ENCODE data around the gene CEACAM21.

CEACAM21 gene

DNA sequence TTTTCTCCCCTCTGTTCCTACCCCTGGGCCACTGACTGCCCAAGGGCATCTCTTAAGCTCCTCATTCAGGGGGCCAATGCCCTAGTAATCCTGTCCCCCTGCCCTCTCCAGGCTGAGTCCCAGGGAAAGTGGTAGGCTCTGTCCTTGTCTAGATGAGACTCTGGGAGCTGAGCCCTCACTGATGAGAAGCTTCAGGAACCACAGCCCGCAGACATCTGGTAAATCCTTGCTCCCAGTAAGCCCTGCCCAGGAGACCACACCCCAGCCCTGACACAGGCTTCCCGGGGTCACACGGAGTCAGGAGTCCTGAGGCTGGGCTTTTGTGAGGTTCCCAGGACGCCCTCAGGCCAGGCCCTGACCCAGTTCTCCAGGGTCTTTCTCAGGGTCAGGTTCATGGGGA, 49.0 kb downstream of the CEACAM21 start:
- no peak for DNase-seq (ENCODE audit: low spot score)
- Mint-ChIP-seq H3K9me3 (peaks cover under 1% of the 10 kb centered on the region), H3K27ac (no peak overlapping the region), H3K27me3 (ENCODE audit: low read depth) (peaks cover 8% of the 10 kb centered on the region), H3K4me1 (ENCODE audit: low read depth) (no peaks in the 10 kb centered on the region), H3K4me3 (no peak overlapping the region), H3K36me3 (ENCODE audit: low read depth) (no peaks in the 10 kb centered on the region)

DNA sequence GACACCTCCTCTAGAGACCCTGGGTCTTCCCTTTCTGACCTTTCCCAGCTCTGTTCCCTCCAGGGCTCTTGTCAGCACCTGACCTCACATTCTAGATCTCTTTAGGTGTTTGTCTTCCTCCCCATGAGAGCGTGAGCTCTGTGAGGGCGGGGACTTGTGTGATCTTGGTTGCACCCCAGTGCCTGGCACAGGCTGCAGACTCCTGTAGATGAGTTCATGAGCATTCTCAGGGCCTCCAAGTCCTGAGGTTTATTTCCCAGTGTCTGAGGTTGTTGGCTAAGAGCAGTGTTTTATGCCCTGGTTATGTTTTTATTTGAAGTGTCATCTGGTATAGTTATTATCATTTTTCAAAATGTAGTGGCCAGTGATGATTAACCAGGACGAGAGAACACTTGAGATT, 50.3 kb downstream of the CEACAM21 start:
- peaks cover 11% of the 10 kb centered on the region for H3K9me3 Mint-ChIP-seq
- no peak for DNase-seq (ENCODE audit: low spot score)
- H3K27me3 Mint-ChIP-seq (ENCODE audit: low read depth) = peaks cover 8% of the 10 kb centered on the region
- H3K27ac Mint-ChIP-seq = no peak overlapping the region
- no peaks in the 10 kb centered on the region for H3K36me3 Mint-ChIP-seq (ENCODE audit: low read depth)
- no peak overlapping the region for H3K4me3 Mint-ChIP-seq
- H3K4me1 Mint-ChIP-seq (ENCODE audit: low read depth) = no peaks in the 10 kb centered on the region

GRCh38 chr19:41626877-41627276, 50.9 kb downstream of the CEACAM21 start, which contains the start of gene CEACAM4:
Gene CEACAM4 (minus strand): TSS chr19:41627074. CDS start chr19:41626963, 111 bp downstream.
- no peaks in the 10 kb centered on the region for H3K36me3 Mint-ChIP-seq (ENCODE audit: low read depth)
- H3K27ac Mint-ChIP-seq = no peak within 1 kb of the TSS
- H3K27me3 Mint-ChIP-seq (ENCODE audit: low read depth) = peaks cover 8% of the 10 kb centered on the region
- H3K9me3 Mint-ChIP-seq = peaks cover 15% of the 10 kb centered on the region
- no peak within 1 kb of the TSS for H3K4me3 Mint-ChIP-seq
- no peak for DNase-seq (ENCODE audit: low spot score)
- no peaks in the 10 kb centered on the region for H3K4me1 Mint-ChIP-seq (ENCODE audit: low read depth)

DNA sequence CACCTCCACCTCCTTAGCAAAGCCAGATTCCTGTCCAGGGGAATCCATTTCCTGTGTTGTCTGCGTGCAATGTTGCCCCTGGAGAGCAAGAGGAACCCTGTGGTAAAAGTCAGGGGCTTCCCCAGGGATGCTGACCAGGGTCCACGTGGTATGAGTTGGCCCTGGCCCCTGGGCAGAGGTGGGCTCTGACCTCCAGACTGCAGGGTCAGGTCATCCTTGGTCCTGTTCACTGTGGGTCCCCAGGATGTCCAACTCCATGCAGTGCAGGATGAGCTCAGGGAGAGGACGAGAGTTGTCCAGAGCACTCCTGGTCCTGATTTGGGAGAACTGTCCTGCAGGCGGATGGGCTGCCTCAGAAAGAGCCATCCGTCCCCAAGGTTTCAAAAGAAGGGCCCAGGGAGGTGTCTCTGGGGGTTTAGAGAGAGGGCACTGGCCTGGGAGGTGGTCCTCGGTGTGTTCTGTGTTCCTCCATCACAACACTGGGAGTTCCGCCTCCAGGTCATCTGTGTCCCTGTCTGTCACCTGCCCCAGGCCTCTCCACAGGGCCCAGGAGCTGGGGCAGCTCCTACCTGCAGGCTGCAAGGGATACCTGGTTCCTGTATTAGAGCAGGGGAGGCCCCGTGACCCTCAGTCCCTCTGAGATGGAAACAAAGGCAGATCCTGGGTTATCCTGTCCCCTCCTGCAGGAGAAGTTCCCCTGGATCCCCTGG, 52.2 kb downstream of the CEACAM21 start:
- DNase-seq (ENCODE audit: low spot score) = no peak
- H3K9me3 Mint-ChIP-seq = peaks cover 15% of the 10 kb centered on the region
- H3K4me1 Mint-ChIP-seq (ENCODE audit: low read depth) = no peaks in the 10 kb centered on the region
- H3K27me3 Mint-ChIP-seq (ENCODE audit: low read depth) = peaks cover 5% of the 10 kb centered on the region
- no peaks in the 10 kb centered on the region for H3K36me3 Mint-ChIP-seq (ENCODE audit: low read depth)
- H3K4me3 Mint-ChIP-seq = no peak overlapping the region
- H3K27ac Mint-ChIP-seq = no peak overlapping the region
